T-cell (primary cell): ENCODE data around the gene ACAP2. TPM values are rescaled to one million over a fixed set of nuclear protein-coding genes. Genes with fewer than 3 reads are reported as not detected.

Experiments used
- ATAC-seq, 4 experiments: fragments of 200-7000 bp in 3 of 4; fragments of 150-1000 bp in 1 of 4; cut with Tn5 transposase; replicated peaks in 1 of 4; 1 replicate in 3 of 4; 2 replicates in 1 of 4; pipeline ENCODE4 v1.10.0; 2021; ENCODE audit warnings: moderate library complexity in 3 of 4, mild to moderate bottlenecking in 2 of 4, moderate number of reproducible peaks in 1 of 4
- CTCF ChIA-PET, 2 donors: fragments of 300-600 bp; sonication (Branson Sonifier 250); formaldehyde crosslinking; loops; one replicate each; lab custom pipeline; 2022; ENCODE audit warnings: antibody characterized with exemption in 2 of 2; lab: Charles Lee
- POLR2A ChIA-PET, 2 donors: fragments of 300-600 bp; sonication (Branson Sonifier 250); formaldehyde crosslinking; loops; one replicate each; lab custom pipeline; 2022; ENCODE audit warnings: antibody characterized with exemption in 2 of 2; lab: Charles Lee
- DNase-seq, 35 experiments: peaks; one replicate each; pipeline versions ENCODE4 v3.0.0 to v3.0.0-alpha.2; 2013 to 2023
- H3K27ac ChIP-seq: one replicate; pipeline ENCODE4 v1.5.1; 2013; ENCODE audit warnings: low read length
- H3K27me3 ChIP-seq, 2 experiments: replicated peaks in 1 of 2; 1 replicate in 1 of 2; 2 replicates in 1 of 2; pipeline versions ENCODE4 v1.6.1 to v1.7.0; 2013; ENCODE audit warnings: low read length in 1 of 2, mixed read lengths in 1 of 2; ENCODE audit not compliant: control insufficient read depth in 2 of 2, insufficient read depth in 2 of 2; ENCODE audit errors: extremely low read depth in 1 of 2
- H3K36me3 ChIP-seq, 2 donors: 1 replicate in 1 of 2; 2 replicates in 1 of 2; pipeline versions ENCODE4 v1.6.1 to v1.7.0; 2013; ENCODE audit warnings: low read length in 1 of 2; ENCODE audit not compliant: control insufficient read depth in 2 of 2, insufficient read depth in 1 of 2; ENCODE audit errors: extremely low read depth in 1 of 2
- H3K4me1 ChIP-seq, 2 experiments: 1 replicate in 1 of 2; 2 replicates in 1 of 2; pipeline versions ENCODE4 v1.6.1 to v1.7.0; 2013; ENCODE audit warnings: low read length in 2 of 2, mixed read lengths in 1 of 2; ENCODE audit not compliant: insufficient read depth in 2 of 2, control insufficient read depth in 1 of 2; ENCODE audit errors: extremely low read depth in 1 of 2
- H3K4me3 ChIP-seq, 2 donors: 1 replicate in 1 of 2; 2 replicates in 1 of 2; pipeline versions ENCODE4 v1.5.1 to v1.7.0; 2013; ENCODE audit warnings: mild to moderate bottlenecking in 2 of 2, low read length in 1 of 2, moderate library complexity in 1 of 2; ENCODE audit not compliant: control insufficient read depth in 1 of 2; ENCODE audit errors: extremely low read depth in 1 of 2
- H3K9me3 ChIP-seq: 2 replicates; pipeline ENCODE4 v1.7.0; 2013
- H3K27ac Mint-ChIP-seq, 2 donors: one replicate each; pipeline ENCODE4 v1.8.0; 2020 to 2021; ENCODE audit warnings: mild to moderate bottlenecking in 2 of 2, mixed read lengths in 2 of 2
- H3K27me3 Mint-ChIP-seq, 2 donors: one replicate each; pipeline ENCODE4 v1.8.0; 2021 to 2022; ENCODE audit warnings: mixed read lengths in 2 of 2
- H3K36me3 Mint-ChIP-seq: one replicate; pipeline ENCODE4 v1.8.0; 2021; ENCODE audit warnings: mixed read lengths
- H3K4me1 Mint-ChIP-seq, 3 donors: one replicate each; pipeline ENCODE4 v1.8.0; 2020 to 2022; ENCODE audit warnings: mixed read lengths in 3 of 3, mild to moderate bottlenecking in 1 of 3
- H3K4me3 Mint-ChIP-seq, 3 donors: one replicate each; pipeline ENCODE4 v1.8.0; 2020 to 2022; ENCODE audit warnings: mild to moderate bottlenecking in 3 of 3, mixed read lengths in 3 of 3, moderate library complexity in 3 of 3
- H3K9me3 Mint-ChIP-seq, 3 donors: one replicate each; pipeline ENCODE4 v1.8.0; 2020 to 2022; ENCODE audit warnings: mixed read lengths in 3 of 3
- WGBS: methylation state at CpG from one replicate; pipeline ENCODE4 v1.1.5; 2013; ENCODE audit warnings: missing lambda C conversion rate; ENCODE audit not compliant: insufficient coverage; 5-methylcytosine and 5-hydroxymethylcytosine counted together
- total RNA-seq, 35 experiments: library from RNA in 6 of 35; stranded (reverse) in 6 of 35; fragments of 120-200 nt in 1 of 35; gene quantifications; one replicate each; pipeline versions ENCODE4 v1.2.1 to v1.2.4 and lab custom pipeline; 2013 to 2026

The ACAP2 gene
- total RNA-seq, 5 donors from 2014 or later (not counting 1 experiment from before 2014, with no cell fraction given): 63.6 to 90.7 (median 72.5) TPM

DNA sequence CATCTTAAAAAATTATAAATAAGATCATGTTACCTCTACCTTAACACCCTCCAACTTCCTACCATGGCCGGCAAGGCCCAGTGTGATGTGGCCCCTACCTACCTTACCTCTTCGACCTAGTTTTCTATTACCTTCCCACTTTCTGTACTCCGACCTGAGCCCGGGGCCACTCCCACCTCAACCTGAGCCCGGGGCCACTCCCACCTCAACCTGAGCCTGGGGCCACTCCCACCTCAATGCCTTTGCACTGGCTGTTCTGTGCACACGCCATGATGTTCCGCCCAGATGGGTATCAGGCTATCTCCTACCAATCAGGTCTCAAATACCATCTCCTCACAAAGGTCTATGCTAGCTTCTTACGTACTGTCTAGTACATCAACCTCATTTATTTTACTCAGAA is 105.1 kb downstream of the ACAP2 start:
- 95% methylated on average over 6 of the region's 8 CpGs for WGBS
- no peaks in the 10 kb centered on the region for H3K4me1 ChIP-seq
- H3K27ac ChIP-seq: no peak overlapping the region
- peaks cover 0 to 3% (median 0%) of the 10 kb centered on the region in 3 donors for H3K4me1 Mint-ChIP-seq
- no peaks in the 10 kb centered on the region for H3K9me3 ChIP-seq
- H3K4me3 ChIP-seq: no peak overlapping the region
- H3K27me3 ChIP-seq: no peaks in the 10 kb centered on the region
- no peak for ATAC-seq
- H3K36me3 Mint-ChIP-seq: peaks cover 36% of the 10 kb centered on the region
- H3K36me3 ChIP-seq: peaks cover 9 to 27% of the 10 kb centered on the region in 2 donors
- CTCF ChIA-PET: no interaction called here
- no peak for DNase-seq
- H3K27ac Mint-ChIP-seq: no peak overlapping the region
- H3K27me3 Mint-ChIP-seq: no peaks in the 10 kb centered on the region
- POLR2A ChIA-PET: no interaction called here
- no peak overlapping the region for H3K4me3 Mint-ChIP-seq
- no peaks in the 10 kb centered on the region for H3K9me3 Mint-ChIP-seq

DNA sequence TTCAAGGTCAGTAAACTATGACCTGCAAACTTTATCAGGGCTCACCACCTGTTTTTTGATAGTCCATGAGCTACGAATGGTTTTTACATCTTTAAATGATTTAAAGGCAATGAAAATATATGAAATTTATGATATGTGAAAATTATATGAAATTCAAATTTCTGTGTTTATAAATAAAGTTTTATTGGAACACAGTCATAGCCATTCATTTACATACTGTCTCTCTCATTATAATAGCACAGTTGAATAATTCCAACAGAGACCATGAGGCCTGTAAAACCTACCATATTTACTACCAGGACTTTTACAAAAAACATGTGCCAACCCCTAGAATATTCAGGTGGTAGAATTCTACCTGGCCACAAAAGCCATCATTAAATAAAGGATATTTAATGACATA is 107.9 kb downstream of the ACAP2 start:
- Mint-ChIP-seq H3K36me3 (peaks cover 48% of the 10 kb centered on the region), H3K4me1 (peaks cover 0 to 3% (median 0%) of the 10 kb centered on the region in 3 donors), H3K27ac (no peak overlapping the region), H3K4me3 (no peak overlapping the region), H3K9me3 (no peaks in the 10 kb centered on the region), H3K27me3 (no peaks in the 10 kb centered on the region)
- Histone ChIP-seq H3K27me3 (no peaks in the 10 kb centered on the region), H3K36me3 (peaks cover 12 to 34% of the 10 kb centered on the region in 2 donors), H3K4me1 (no peaks in the 10 kb centered on the region), H3K4me3 (no peak overlapping the region), H3K9me3 (no peaks in the 10 kb centered on the region), H3K27ac (no peak overlapping the region)
- no peak for DNase-seq
- ChIA-PET CTCF (interaction anchor here in 1 of 2 donors (0.7 kb wide), 1 partner anchor 119 kb away, joined by 3 read pairs; no protein-coding TSS in a partner anchor), POLR2A (interaction anchor here in 1 of 2 donors (0.6 to 1.0 kb wide), 2 partner anchors 97 to 1553 kb away, joined by 3 read pairs; no protein-coding TSS in a partner anchor)
- no CpG with 5 or more reads among the region's 1 CpG for WGBS
- ATAC-seq: no peak

DNA sequence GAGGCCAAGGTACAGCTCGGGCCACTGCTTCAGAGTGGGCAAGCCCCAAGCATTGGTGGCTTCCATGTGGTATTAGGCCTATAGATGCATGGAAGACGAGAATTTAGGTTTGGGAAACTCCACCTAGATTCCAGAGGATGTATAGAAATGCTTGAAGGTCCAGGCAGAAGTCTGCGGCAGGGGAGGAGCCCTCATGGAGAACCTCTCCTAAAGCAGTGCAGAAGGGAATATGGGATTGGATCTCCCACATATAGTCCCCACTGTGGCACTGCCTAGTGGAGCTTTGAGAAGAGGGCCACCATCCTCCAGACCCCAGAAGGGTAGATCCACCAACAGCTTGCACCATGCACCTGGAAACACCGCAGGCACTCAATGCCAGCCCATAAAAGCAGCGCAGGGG is 123.8 kb downstream of the ACAP2 start:
- H3K4me3 Mint-ChIP-seq: no peak overlapping the region

DNA sequence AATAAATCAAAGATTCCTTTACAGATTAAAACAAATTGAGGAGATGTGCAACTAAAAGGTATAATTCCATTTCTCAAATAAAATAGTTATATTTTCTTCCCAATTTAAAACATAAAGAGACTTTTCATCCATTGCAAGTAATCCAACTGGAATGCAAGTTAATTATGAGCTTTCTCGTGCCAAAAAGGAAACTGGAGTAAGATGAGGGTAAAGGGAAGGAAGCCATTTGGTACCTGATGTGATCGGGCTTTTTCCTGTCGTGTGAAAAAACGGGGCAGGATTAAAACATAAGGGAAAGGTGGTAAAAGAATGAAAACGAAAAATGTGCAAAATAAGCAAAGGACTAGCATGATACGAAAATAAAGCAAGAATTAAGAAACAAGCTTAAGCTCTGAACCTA is 130.1 kb downstream of the ACAP2 start:
- Histone ChIP-seq H3K36me3 (peaks cover 0 to 5% of the 10 kb centered on the region in 2 donors), H3K4me1 (no peaks in the 10 kb centered on the region), H3K27me3 (no peaks in the 10 kb centered on the region), H3K4me3 (no peak overlapping the region), H3K9me3 (no peaks in the 10 kb centered on the region), H3K27ac (no peak overlapping the region)
- Mint-ChIP-seq H3K36me3 (peaks cover 16% of the 10 kb centered on the region), H3K4me1 (no peaks in the 10 kb centered on the region), H3K27ac (no peak overlapping the region), H3K27me3 (no peaks in the 10 kb centered on the region), H3K4me3 (no peak overlapping the region), H3K9me3 (no peaks in the 10 kb centered on the region)
- CTCF ChIA-PET: interaction anchor here in 1 of 2 donors (0.9 kb wide), 1 partner anchor 42 kb away, joined by 4 read pairs; the partner anchor contains the start of gene XXYLT1
- no peak for ATAC-seq
- POLR2A ChIA-PET: no interaction called here
- WGBS: 60% methylated on average over 1 of the region's 6 CpGs
- DNase-seq: no peak

More for the DNA sequence above, 123.8 kb downstream of the ACAP2 start:
- Histone ChIP-seq H3K27ac (no peak overlapping the region), H3K4me3 (no peak overlapping the region), H3K36me3 (peaks cover 2 to 33% of the 10 kb centered on the region in 2 donors), H3K4me1 (no peaks in the 10 kb centered on the region), H3K9me3 (no peaks in the 10 kb centered on the region), H3K27me3 (no peaks in the 10 kb centered on the region)
- Mint-ChIP-seq H3K4me1 (peaks cover 8 to 11% (median 10%) of the 10 kb centered on the region in 3 donors), H3K27ac (no peak overlapping the region), H3K9me3 (peaks cover 0 to 15% (median 4%) of the 10 kb centered on the region in 3 donors), H3K27me3 (no peaks in the 10 kb centered on the region), H3K36me3 (peaks cover 48% of the 10 kb centered on the region)
- ATAC-seq: no peak
- DNase-seq: no peak
- CTCF ChIA-PET: no interaction called here
- WGBS: 100% methylated on average over 3 of the region's 5 CpGs
- POLR2A ChIA-PET: no interaction called here

DNA sequence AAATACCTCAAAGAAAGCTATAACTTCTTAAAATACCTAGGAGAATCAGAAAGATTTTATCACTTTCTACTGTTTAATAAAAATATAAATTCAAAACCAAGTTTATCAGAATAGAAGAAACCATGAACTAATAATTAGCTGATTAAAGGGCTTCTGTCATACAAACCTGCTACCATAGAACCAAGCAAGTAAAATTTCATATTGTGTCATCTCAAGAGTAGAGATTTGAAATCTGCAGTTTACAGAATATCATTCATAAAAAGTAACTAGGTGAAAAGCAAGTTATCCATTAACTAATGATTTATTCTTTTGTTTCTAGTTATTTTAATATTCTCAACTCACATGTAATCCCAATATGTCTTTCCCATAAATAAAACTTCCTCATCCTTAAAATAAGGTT is 135.1 kb downstream of the ACAP2 start:
- H3K36me3 ChIP-seq: peaks cover 0 to 30% of the 10 kb centered on the region in 2 donors
- no peaks in the 10 kb centered on the region for H3K27me3 Mint-ChIP-seq
- H3K27ac Mint-ChIP-seq: no peak overlapping the region

DNA sequence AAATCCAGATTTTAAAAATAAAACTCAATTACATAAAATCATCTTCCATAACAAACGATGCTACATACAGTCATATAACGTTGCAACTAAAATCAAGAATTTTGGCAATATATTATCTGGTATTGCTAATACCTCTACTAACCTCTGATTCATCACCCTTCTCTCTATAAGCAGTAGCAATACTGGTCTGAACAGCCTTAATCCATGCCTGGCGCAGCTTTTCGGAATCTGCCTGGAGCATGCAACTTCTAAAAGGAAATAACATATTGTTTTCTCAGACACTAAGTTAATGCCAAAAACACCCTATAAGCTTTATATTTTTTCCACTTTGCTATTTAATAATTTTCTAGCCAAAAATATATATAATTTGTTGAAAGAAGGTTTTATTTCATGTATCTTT is 136.5 kb downstream of the ACAP2 start:
- no peak for DNase-seq
- no peak overlapping the region for H3K4me3 ChIP-seq
- Mint-ChIP-seq H3K36me3 (peaks cover 27% of the 10 kb centered on the region), H3K4me3 (no peak overlapping the region), H3K27ac (no peak overlapping the region), H3K9me3 (no peaks in the 10 kb centered on the region), H3K4me1 (peaks cover 0 to 5% (median 0%) of the 10 kb centered on the region in 3 donors), H3K27me3 (no peaks in the 10 kb centered on the region)
- H3K9me3 ChIP-seq: no peaks in the 10 kb centered on the region
- no peak overlapping the region for H3K27ac ChIP-seq
- no peaks in the 10 kb centered on the region for H3K4me1 ChIP-seq
- no peaks in the 10 kb centered on the region for H3K27me3 ChIP-seq
- CTCF ChIA-PET: no interaction called here
- peaks cover 0 to 41% of the 10 kb centered on the region in 2 donors for H3K36me3 ChIP-seq
- 94% methylated on average over 2 of the region's 4 CpGs for WGBS
- ATAC-seq: no peak
- POLR2A ChIA-PET: no interaction called here

More for the DNA sequence above, 135.1 kb downstream of the ACAP2 start:
- no peak overlapping the region for H3K27ac ChIP-seq
- no peak overlapping the region for H3K4me3 ChIP-seq
- no peaks in the 10 kb centered on the region for H3K4me1 ChIP-seq
- peaks cover 0 to 5% (median 0%) of the 10 kb centered on the region in 3 donors for H3K4me1 Mint-ChIP-seq
- no peak overlapping the region for H3K4me3 Mint-ChIP-seq
- H3K36me3 Mint-ChIP-seq: peaks cover 20% of the 10 kb centered on the region
- ChIA-PET CTCF (interaction anchor here in 1 of 2 donors (0.7 to 1.3 kb wide), 2 partner anchors 14 to 36 kb away, joined by 3 read pairs; partner anchors contain the start of gene XXYLT1), POLR2A (no interaction called here)
- H3K9me3 Mint-ChIP-seq: no peaks in the 10 kb centered on the region
- no peaks in the 10 kb centered on the region for H3K27me3 ChIP-seq
- no peaks in the 10 kb centered on the region for H3K9me3 ChIP-seq
- ATAC-seq (no peak), DNase-seq (no peak)
